ENCODE results near the gene TINCR.

- TF ChIP-seq CREB1 (CRISPR knock-in tag; IDR thresholded peaks at IDR 0.05) (no peak), GRHL2 (CRISPR knock-in tag; IDR thresholded peaks at IDR 0.05; ENCODE audit: insufficient replicate concordance, severe bottlenecking) (no peak), FOXP4 (CRISPR knock-in tag; IDR thresholded peaks at IDR 0.05) (no peak), USF2 (CRISPR knock-in tag; IDR thresholded peaks at IDR 0.05) (no peak)
Observed at GRCh38 chr19:5595129-5595528, 27.4 kb upstream of the TINCR start.

Data from WTC11 (cell line).